Endothelial cell of umbilical vein (primary cell): ENCODE data around the gene ATP13A3. TPM values are rescaled to one million over a fixed set of nuclear protein-coding genes. Genes with fewer than 3 reads are reported as not detected.

Experiments used
- BruUV-seq: library from RNA; stranded (reverse); fragments of 400-500 nt; replicated peaks from 2 replicates; lab custom pipeline; 2021; lab: Mats Ljungman, UMichigan
- CTCF ChIA-PET: fragments of 300-600, 350-600 bp; sonication (Branson Sonifier 250); formaldehyde crosslinking; loops from one replicate; lab custom pipeline; 2021; ENCODE audit warnings: antibody characterized with exemption, inconsistent platforms; lab: Charles Lee
- POLR2A ChIA-PET: fragments of 300-600, 350-600 bp; sonication (Branson Sonifier 250); formaldehyde crosslinking; loops from one replicate; lab custom pipeline; 2021; ENCODE audit warnings: antibody characterized with exemption, inconsistent platforms; lab: Charles Lee
- DNase-seq: peaks from one replicate; pipeline ENCODE4 v3.0.0-alpha.2; 2011; ENCODE audit warnings: low read depth, low spot score
- FAIRE-seq: peaks from 2 replicates; lab custom pipeline; 2011; peaks lifted over from hg19 to GRCh38; lab: Jason Lieb, UNC
- H2AFZ ChIP-seq: 2 replicates; pipeline ENCODE4 v1.6.0; 2012; ENCODE audit warnings: low read depth, low read length, control low read depth, inconsistent platforms
- H3K27ac ChIP-seq: 2 replicates; pipeline ENCODE4 v1.5.1; 2011; ENCODE audit warnings: low read depth, mild to moderate bottlenecking, control low read depth, low read length, moderate library complexity; ENCODE audit not compliant: insufficient read depth
- H3K27me3 ChIP-seq, 2 experiments: 2 replicates each; pipeline versions ENCODE4 v1.6.0 to v1.6.1; 2011; ENCODE audit warnings: low read length in 2 of 2, mixed read lengths in 1 of 2; ENCODE audit not compliant: control insufficient read depth in 2 of 2, insufficient read depth in 2 of 2
- H3K36me3 ChIP-seq, 2 experiments: 2 replicates in 1 of 2; 3 replicates in 1 of 2; pipeline ENCODE4 v1.5.1; 2011; ENCODE audit warnings: low read length in 2 of 2, mild to moderate bottlenecking in 1 of 2, moderate library complexity in 1 of 2; ENCODE audit not compliant: control insufficient read depth in 2 of 2, insufficient read depth in 2 of 2; ENCODE audit errors: extremely low read depth in 1 of 2
- H3K4me1 ChIP-seq: 3 replicates; pipeline ENCODE4 v1.5.1; 2011; ENCODE audit warnings: mild to moderate bottlenecking, low read length; ENCODE audit not compliant: control insufficient read depth, insufficient read depth; ENCODE audit errors: extremely low read depth
- H3K4me2 ChIP-seq: 2 replicates; pipeline ENCODE4 v1.6.1; 2011; ENCODE audit warnings: low read length, control low read depth, mixed read lengths; ENCODE audit not compliant: insufficient read depth
- H3K4me3 ChIP-seq, 3 experiments: fragments of 200-600 bp in 1 of 3; sonication (generic), shearing (Covaris generic) in 1 of 3; replicated peaks in 1 of 3; 2 replicates each; pipeline ENCODE4 v1.5.1; 2011 to 2016; ENCODE audit warnings: control low read depth in 3 of 3, low read length in 3 of 3, mild to moderate bottlenecking in 2 of 3, inconsistent platforms in 1 of 3, low read depth in 1 of 3, moderate library complexity in 1 of 3; ENCODE audit not compliant: insufficient read depth in 1 of 3
- H3K79me2 ChIP-seq: 2 replicates; pipeline ENCODE4 v1.6.0; 2012; ENCODE audit warnings: low read length, inconsistent platforms; ENCODE audit not compliant: control insufficient read depth, insufficient read depth
- H3K9ac ChIP-seq: replicated peaks from 2 replicates; pipeline ENCODE3; 2011; ENCODE audit warnings: low read length, control low read depth; ENCODE audit not compliant: insufficient read depth; ENCODE audit errors: extremely low read depth
- H3K9me1 ChIP-seq: replicated peaks from 3 replicates; pipeline ENCODE4 v1.6.0; 2011; ENCODE audit warnings: mild to moderate bottlenecking, low read length; ENCODE audit not compliant: control insufficient read depth, insufficient read depth; ENCODE audit errors: extremely low read depth
- H3K9me3 ChIP-seq: replicated peaks from 2 replicates; pipeline ENCODE4 v1.5.1; 2012; ENCODE audit warnings: low read length, inconsistent platforms; ENCODE audit not compliant: control insufficient read depth, insufficient read depth
- H4K20me1 ChIP-seq: replicated peaks from 2 replicates; pipeline ENCODE3; 2011; ENCODE audit warnings: mild to moderate bottlenecking, low read length; ENCODE audit not compliant: control insufficient read depth, insufficient read depth; ENCODE audit errors: extremely low read depth
- FOS ChIP-seq: IDR thresholded peaks from 2 replicates; pipeline ENCODE4 v1.6.1; 2011; ENCODE audit warnings: mild to moderate bottlenecking, low read length, moderate library complexity, borderline replicate concordance; ENCODE audit not compliant: insufficient read depth
- MYC ChIP-seq: IDR thresholded peaks from one replicate; pipeline ENCODE4 v1.6.1; 2011; ENCODE audit warnings: mild to moderate bottlenecking, low read depth, low read length
- POLR2A ChIP-seq: IDR thresholded peaks from 2 replicates; pipeline ENCODE4 v1.6.1; 2012; ENCODE audit warnings: low read depth, mild to moderate bottlenecking, control low read depth, low read length
- POLR2AphosphoS5 ChIP-seq: IDR thresholded peaks from 2 replicates; pipeline ENCODE4 v1.6.1; 2012; ENCODE audit warnings: low read depth, mild to moderate bottlenecking, control low read depth, low read length, moderate library complexity; ENCODE audit not compliant: insufficient read depth
- dilution Hi-C: fragments of 300-500 bp; cut with MboI; formaldehyde crosslinking; loops from one replicate; pipeline ENCODE4 v1.15.0; 2019; ENCODE audit warnings: low sequenced_read_pairs; ENCODE audit not compliant: extremely low pct_ligation_motif_present
- intact Hi-C: fragments of 100-400 bp; cut with micrococcal nuclease; formaldehyde crosslinking; loops from one replicate; pipeline ENCODE4 v1.10.0; 2022
- polyA plus RNA-seq, 4 experiments: library from polyadenylated mRNA; depleted of rRNA in 3 of 4; stranded (reverse) in 3 of 4; unstranded in 1 of 4; fragments of >200 nt; gene quantifications; 2 replicates each; pipeline versions ENCODE4 v1.2.1 to v1.2.3, GENCODE V29; 2011 to 2012; ENCODE audit warnings: missing spikeins in 1 of 4
- total RNA-seq: library from RNA; stranded (reverse); gene quantifications from 2 replicates; pipeline ENCODE4 v1.2.3, GENCODE V29; 2021
- TF ChIP-seq, protein P1 (sequence below): IDR thresholded peaks from 2 replicates; pipeline ENCODE4 v1.6.1; 2011; ENCODE audit not compliant: insufficient read depth, insufficient read length
- TF ChIP-seq, protein P2 (sequence below), 2 donors: IDR thresholded peaks; 1 replicate in 1 of 2; 2 replicates in 1 of 2; pipeline ENCODE4 v1.5.1; 2011; ENCODE audit warnings: low read length in 2 of 2, mild to moderate bottlenecking in 2 of 2, moderate library complexity in 2 of 2, control low read depth in 1 of 2, inconsistent platforms in 1 of 2, low read depth in 1 of 2; ENCODE audit not compliant: insufficient read depth in 1 of 2; ENCODE audit errors: extremely low read depth in 1 of 2

ATP13A3 gene
- total and polyA plus RNA-seq, 2 donors (not counting 3 experiments of a cell fraction or from before 2014, with no cell fraction given): 12.0 to 59.0 TPM

DNA sequence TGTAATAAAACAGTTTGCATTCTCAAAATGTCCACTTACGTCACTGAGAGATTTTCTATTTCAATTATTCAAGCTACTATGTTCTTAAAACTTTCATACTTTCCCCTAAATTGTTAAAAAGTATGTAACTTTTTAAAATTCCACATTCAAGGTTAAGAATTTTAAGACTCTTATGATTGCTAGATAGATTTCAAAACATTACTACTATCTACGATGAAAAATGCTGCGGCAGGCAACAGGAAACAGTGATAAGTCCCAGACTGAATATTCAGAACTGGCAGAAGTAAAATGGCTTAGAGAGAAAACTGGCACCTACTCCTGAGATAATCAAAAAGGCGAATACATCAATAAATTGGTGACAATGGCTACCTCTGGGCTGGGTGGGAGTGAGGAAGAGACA is 16.2 kb downstream of the ATP13A3 start:
- Histone ChIP-seq H3K9me1 (no peaks in the 10 kb centered on the region), H3K4me2 (no peak overlapping the region), H3K9ac (no peak overlapping the region), H3K4me3 (no peak overlapping the region), H3K36me3 (no peaks in the 10 kb centered on the region), H3K9me3 (no peaks in the 10 kb centered on the region), H3K4me1 (peaks cover 8% of the 10 kb centered on the region), H2AFZ (no peak overlapping the region), H3K27me3 (no peaks in the 10 kb centered on the region), H3K27ac (no peak overlapping the region), H4K20me1 (no peaks in the 10 kb centered on the region), H3K79me2 (peaks cover 81% of the 10 kb centered on the region)
- FAIRE-seq (no peak), DNase-seq (peak; percentile 29)
- no peak for TF ChIP-seq POLR2A
- no peak for TF ChIP-seq MYC
- TF ChIP-seq, protein P1, sequence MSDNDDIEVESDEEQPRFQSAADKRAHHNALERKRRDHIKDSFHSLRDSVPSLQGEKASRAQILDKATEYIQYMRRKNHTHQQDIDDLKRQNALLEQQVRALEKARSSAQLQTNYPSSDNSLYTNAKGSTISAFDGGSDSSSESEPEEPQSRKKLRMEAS: no peak
- TF ChIP-seq FOS: no peak
- TF ChIP-seq, protein P2, sequence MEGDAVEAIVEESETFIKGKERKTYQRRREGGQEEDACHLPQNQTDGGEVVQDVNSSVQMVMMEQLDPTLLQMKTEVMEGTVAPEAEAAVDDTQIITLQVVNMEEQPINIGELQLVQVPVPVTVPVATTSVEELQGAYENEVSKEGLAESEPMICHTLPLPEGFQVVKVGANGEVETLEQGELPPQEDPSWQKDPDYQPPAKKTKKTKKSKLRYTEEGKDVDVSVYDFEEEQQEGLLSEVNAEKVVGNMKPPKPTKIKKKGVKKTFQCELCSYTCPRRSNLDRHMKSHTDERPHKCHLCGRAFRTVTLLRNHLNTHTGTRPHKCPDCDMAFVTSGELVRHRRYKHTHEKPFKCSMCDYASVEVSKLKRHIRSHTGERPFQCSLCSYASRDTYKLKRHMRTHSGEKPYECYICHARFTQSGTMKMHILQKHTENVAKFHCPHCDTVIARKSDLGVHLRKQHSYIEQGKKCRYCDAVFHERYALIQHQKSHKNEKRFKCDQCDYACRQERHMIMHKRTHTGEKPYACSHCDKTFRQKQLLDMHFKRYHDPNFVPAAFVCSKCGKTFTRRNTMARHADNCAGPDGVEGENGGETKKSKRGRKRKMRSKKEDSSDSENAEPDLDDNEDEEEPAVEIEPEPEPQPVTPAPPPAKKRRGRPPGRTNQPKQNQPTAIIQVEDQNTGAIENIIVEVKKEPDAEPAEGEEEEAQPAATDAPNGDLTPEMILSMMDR (IDR thresholded peaks at IDR 0.05; ENCODE audit: extremely low read depth in 1 of 2, insufficient read depth in 1 of 2, low read depth in 1 of 2, low read length in 2 of 2): no peak
- ChIA-PET POLR2A (no interaction called here), CTCF (interaction anchor here (1.1 to 9.1 kb wide), 4 partner anchors 23 to 136 kb away, joined by 3 to 210 read pairs (median 85); no protein-coding TSS in a partner anchor)
- dilution Hi-C loops: no loop called here
- intact Hi-C loops: loop anchor here (5.0 kb wide), 1 partner anchor 138 kb away; no protein-coding TSS in a partner anchor
- BruUV-seq: no TSS peak

DNA sequence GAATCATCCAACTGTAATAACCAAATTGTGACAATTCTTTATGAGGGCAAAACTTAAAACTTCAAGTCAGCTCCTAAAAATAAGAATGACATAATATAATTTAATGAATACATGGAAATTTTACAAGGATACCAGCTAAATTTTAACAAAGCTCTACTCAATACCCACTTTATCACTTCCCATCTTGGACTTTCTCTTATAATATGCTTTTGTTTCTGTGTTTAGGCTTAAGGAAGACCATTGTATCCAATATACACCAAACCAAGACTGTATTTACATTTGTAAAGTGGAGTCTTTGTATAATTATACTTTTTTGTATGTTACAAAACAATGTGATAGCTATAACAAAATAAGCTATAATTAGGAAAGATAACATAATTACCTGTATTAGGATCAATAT is 16.8 kb downstream of the ATP13A3 start:
- Histone ChIP-seq H3K4me2 (no peak overlapping the region), H4K20me1 (no peaks in the 10 kb centered on the region), H3K79me2 (peaks cover 78% of the 10 kb centered on the region), H3K27me3 (no peaks in the 10 kb centered on the region), H3K27ac (no peak overlapping the region), H3K4me3 (no peak overlapping the region), H3K9me1 (no peaks in the 10 kb centered on the region), H3K36me3 (no peaks in the 10 kb centered on the region), H2AFZ (no peak overlapping the region), H3K9ac (no peak overlapping the region), H3K9me3 (no peaks in the 10 kb centered on the region), H3K4me1 (peaks cover 8% of the 10 kb centered on the region)
- FAIRE-seq (no peak), DNase-seq (no peak)
- dilution Hi-C loops: no loop called here
- CTCF ChIA-PET: interaction anchor here (0.5 to 9.1 kb wide), 7 partner anchors 12 to 259 kb away, joined by 3 to 210 read pairs (median 3); no protein-coding TSS in a partner anchor
- intact Hi-C loops: loop anchor here (5.0 kb wide), 1 partner anchor 138 kb away; no protein-coding TSS in a partner anchor
- TF ChIP-seq POLR2A: no peak
- TF ChIP-seq, protein P1: no peak
- TF ChIP-seq, protein P2 (IDR thresholded peaks at IDR 0.05; ENCODE audit: extremely low read depth in 1 of 2, insufficient read depth in 1 of 2, low read depth in 1 of 2, low read length in 2 of 2): no peak
- TF ChIP-seq POLR2AphosphoS5: no peak
- POLR2A ChIA-PET: no interaction called here
- BruUV-seq: no TSS peak
